IPS-NIHi11 (cell line): ENCODE measurements around the gene CPEB3.

ENCODE experiments used
- DNase-seq: peaks from one replicate; pipeline ENCODE4 v3.0.0; 2012; ENCODE audit warnings: mixed read lengths, low spot score

The CPEB3 gene

GRCh38 chr10:92213049-92213448 lies 77.8 kb downstream of the CPEB3 start:
- DNase-seq = no peak

- no peak for DNase-seq
These were observed 82.1 kb downstream of the CPEB3 start for GRCh38 chr10:92208736-92209135.

GRCh38 chr10:92208157-92208720 lies 82.6 kb downstream of the CPEB3 start:
- DNase-seq = no peak

GRCh38 chr10:92207061-92207460 lies 83.8 kb downstream of the CPEB3 start:
- no peak for DNase-seq

GRCh38 chr10:92203919-92204623 lies 86.8 kb downstream of the CPEB3 start:
- DNase-seq = no peak

- DNase-seq = no peak
These were observed 88.3 kb downstream of the CPEB3 start for GRCh38 chr10:92202536-92202935.

GRCh38 chr10:92200564-92200963 lies 90.3 kb downstream of the CPEB3 start:
- DNase-seq = no peak

- no peak for DNase-seq
These were observed 103.8 kb downstream of the CPEB3 start for GRCh38 chr10:92187101-92187500.

GRCh38 chr10:92184977-92185376 lies 105.9 kb downstream of the CPEB3 start:
- DNase-seq = no peak

- DNase-seq = no peak
These were observed 107.7 kb downstream of the CPEB3 start for GRCh38 chr10:92183199-92183598.

GRCh38 chr10:92181575-92181974 lies 109.3 kb downstream of the CPEB3 start:
- DNase-seq = peak; percentile 7

GRCh38 chr10:92180399-92180798 lies 110.5 kb downstream of the CPEB3 start:
- no peak for DNase-seq

- no peak for DNase-seq
These were observed 113.3 kb downstream of the CPEB3 start for GRCh38 chr10:92177546-92177945.

- DNase-seq = no peak
These were observed 115.7 kb downstream of the CPEB3 start for GRCh38 chr10:92175164-92175563.

- DNase-seq = peak; percentile 17
These were observed 116.9 kb downstream of the CPEB3 start for GRCh38 chr10:92173996-92174395.

GRCh38 chr10:92164036-92164696 lies 126.7 kb downstream of the CPEB3 start:
- DNase-seq = no peak

- no peak for DNase-seq
These were observed 128.3 kb downstream of the CPEB3 start for GRCh38 chr10:92162541-92162940.

GRCh38 chr10:92156874-92157773 lies 133.8 kb downstream of the CPEB3 start:
- no peak for DNase-seq

- no peak for DNase-seq
These were observed 140.1 kb downstream of the CPEB3 start for GRCh38 chr10:92150823-92151222.

GRCh38 chr10:92149261-92149660 lies 141.6 kb downstream of the CPEB3 start:
- DNase-seq = no peak

GRCh38 chr10:92146781-92147180 lies 144.1 kb downstream of the CPEB3 start:
- DNase-seq = no peak

GRCh38 chr10:92146107-92146506 lies 144.8 kb downstream of the CPEB3 start:
- DNase-seq = no peak
